DMS 273 (cell line): ENCODE results near the gene GPR137.
"Not testable (repeated sequence)": the region's sequence is repeated elsewhere in the genome, so short reads cannot be mapped to it uniquely, and the experiment has no call there.

ENCODE experiments used
- DNase-seq: peaks from one replicate; lab custom pipeline; 2025; ENCODE audit not compliant: unreplicated experiment; lab: John Stamatoyannopoulos, UW

Gene GPR137

DNA sequence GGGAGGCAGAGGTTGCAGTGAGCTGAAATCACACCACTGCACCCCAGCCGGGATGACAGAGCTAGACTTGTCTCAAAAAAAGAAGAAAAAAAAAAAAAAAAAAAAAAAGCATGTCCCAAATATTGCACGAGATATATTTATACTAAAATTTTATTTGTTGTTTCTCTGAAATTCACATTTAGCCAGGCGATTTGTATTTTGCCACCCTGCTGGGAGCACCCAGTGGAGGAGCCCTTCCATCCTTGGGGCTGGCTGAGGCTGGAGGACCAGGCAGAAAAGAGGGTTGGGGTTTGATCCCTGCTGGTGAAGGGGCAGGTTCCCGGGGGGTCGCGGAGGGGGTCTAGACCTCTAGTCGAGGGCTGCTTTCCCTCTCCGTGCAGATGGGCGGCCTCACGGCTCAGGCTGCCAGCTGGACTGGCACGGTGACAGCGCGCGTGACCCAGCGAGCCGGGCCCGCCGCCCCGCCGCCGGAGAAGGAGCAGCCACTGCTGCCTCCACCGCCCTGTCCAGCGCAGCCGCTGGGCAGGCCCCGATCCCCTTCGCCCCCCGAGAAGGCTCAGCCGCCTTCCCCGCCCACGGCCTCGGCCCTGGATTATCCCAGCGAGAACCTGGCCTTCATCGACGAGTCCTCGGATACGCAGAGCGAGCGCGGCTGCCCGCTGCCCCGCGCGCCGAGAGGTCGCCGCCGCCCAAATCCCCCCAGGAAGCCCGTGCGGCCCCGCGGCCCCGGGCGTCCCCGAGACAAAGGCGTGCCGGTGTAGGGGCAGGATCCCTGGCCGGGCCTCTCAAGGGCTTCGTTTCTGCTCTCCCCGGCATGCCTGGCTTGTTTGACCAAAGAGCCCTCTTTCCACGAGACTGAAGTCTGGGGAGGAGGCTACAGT, 13.6 kb downstream of the GPR137 start:
- DNase-seq = peak; percentile 69

DNA sequence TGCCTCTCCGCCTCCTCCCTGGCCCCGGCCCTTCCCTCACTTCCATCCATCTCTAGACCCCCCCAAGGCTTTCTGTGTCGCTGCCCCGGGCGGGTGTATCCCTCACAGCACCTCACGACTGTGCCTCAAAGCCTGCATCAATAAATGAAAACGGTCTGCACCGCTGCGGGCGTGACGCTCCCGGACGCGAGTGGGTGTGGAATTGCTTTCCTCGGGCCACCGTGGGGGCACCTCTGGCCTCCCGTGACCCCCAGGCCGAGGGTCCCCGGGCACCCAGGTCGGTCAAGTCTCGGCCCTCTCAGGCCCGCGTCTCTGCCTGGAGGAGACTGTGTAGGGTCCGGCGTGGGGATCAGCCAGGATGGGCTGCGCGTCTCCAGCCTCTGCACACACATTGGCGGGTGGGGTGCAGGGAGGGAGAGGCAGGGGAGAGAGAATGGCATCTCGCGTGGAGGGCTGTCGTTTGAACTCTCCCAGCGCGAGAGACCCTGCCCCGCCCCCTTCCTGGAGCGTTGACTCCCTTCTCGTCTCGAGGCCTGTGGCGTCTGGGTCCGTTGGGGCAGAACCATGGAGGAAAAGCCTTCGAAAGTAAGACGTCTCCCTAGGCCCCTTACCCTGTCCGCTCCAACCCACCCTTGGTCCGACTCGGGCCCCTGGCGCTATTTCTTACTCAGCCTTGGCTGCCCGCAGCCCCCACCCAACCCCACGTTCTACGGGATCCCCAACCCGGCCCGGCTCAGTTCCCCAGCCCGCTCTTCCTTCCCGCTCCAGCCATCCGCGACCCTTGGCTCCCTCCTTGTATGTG, 14.4 kb downstream of the GPR137 start, which contains the start of gene CATSPERZ:
TSS of gene CATSPERZ (plus strand) at position 512 of the 802 bp plus-strand sequence. CDS start at position 565, 53 bp downstream.
- no peak for DNase-seq

DNA sequence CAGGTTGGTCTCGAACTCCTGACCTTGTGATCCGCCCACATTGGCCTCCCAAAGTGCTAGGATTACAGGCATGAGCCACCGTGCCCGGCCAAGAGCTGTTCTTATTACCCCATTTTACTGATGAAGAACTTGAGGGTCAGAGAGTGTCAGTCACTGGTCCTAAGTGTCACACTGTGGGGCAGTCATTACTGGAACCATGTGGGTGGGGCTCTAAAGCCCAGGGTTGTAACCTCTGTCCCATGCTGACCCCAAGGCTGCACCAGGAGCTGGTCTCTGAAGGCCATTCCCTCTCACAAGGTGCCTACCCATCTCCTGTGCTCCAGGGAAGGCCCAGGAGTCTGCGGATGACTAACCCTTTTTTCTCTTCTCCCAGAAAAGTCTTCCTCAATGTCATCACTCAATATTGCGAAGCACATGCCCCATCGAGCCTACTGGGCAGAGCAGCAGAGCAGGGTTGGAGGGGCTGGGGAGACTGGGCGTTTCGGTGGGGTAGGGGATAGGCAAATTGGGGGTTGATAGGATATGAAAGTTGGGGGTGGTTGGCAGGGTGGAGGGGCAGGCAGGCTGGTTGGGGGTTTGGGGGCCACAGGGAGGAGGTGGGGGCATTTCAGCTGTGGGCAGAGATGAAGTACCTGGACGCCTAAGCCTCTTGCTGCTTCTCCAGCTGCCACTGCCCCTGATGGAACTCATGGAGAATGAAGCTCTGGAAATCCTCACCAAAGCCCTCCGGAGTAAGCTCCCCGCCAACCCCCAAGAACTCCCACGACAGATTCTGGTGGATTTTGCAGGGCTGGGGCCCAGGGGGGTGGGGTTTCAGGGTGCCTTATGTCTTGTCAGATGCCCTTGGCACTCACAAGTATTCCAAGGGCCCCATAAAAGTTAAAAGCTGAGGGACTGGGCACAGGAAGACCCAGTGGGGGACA, 17.7 kb downstream of the GPR137 start:
- DNase-seq = no peak

DNA sequence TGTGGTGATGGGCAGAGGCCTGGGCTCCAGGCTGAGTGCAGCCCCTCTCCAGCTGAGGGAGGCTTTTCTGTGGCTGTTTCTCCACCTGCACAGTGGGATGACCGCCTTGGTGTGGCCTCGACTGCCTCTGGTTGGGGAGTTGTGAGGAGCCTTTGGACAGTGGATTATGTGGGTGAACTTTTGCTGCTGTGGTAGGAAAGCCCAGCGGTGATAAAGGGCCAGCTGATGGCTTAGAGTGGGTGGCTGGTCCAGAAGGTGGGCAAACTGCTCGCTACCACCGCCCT, 18.3 kb downstream of the GPR137 start:
- DNase-seq = no peak

DNA sequence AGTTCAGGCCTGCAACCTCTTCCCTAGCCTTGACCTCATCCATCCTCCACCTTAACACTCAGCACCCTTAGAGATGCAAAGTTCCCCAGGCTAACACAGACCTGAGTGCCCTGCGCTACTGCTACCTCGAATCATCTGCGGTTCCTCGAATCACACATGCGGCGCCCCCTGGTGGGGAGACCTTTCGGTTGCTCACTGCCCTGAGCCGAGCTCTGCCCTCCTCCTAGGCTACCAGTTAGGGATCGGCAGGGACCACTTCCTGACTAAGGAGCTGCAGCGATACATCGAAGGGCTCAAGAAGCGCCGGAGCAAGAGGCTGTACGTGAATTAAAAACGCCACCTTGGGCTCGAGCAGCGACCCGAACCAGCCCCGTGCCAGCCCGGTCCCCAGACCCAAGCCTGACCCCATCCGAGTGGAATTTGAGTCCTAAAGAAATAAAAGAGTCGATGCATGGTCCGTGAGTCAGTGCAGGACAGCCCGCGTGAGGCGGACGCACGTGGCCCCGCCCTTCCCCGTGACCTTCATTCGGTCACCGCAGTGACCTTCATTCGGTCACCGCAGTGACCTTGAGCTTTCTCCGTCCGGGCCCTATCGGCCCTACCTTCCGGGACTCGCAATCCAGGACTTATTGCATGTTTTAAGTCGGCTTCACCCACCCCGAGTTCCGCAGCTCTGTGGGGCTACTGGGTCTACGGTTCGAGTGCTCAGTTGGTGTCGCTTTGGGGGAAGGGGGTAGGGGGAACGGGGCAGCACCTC, 18.8 kb downstream of the GPR137 start:
- peak; percentile 94 for DNase-seq

DNA sequence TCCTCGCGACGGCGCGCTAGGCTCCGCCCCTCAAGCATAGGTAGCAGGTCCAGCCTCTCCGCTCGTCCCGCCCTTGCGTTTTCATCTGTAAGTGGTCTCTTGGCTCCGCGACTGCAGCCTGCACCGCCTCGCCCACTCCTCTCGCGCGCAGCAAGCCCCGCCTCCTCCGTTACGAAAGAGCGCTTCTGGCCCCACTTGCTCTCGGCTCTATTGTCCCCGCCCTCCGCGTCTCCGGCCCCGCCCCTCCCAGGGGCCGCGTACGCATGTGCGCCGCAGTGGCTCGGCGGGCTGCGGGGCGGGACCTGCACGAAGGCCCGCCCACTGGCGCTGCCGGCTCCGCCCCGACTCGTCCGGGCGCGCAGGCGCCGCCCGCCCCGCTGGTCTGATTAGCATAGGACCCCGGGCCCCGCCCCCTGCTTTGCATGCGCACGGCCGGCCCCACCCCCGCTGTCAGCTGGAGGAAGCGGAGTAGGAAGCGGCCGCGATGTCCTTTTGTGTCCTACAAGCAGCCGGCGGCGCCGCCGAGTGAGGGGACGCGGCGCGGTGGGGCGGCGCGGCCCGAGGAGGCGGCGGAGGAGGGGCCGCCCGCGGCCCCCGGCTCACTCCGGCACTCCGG, 19.5 kb downstream of the GPR137 start, which contains the start of gene ESRRA:
TSS of gene ESRRA (plus strand) at position 450 of the 616 bp plus-strand sequence. CDS start 1,656 bp downstream, outside the sequence.
- DNase-seq = peak; percentile 100

DNA sequence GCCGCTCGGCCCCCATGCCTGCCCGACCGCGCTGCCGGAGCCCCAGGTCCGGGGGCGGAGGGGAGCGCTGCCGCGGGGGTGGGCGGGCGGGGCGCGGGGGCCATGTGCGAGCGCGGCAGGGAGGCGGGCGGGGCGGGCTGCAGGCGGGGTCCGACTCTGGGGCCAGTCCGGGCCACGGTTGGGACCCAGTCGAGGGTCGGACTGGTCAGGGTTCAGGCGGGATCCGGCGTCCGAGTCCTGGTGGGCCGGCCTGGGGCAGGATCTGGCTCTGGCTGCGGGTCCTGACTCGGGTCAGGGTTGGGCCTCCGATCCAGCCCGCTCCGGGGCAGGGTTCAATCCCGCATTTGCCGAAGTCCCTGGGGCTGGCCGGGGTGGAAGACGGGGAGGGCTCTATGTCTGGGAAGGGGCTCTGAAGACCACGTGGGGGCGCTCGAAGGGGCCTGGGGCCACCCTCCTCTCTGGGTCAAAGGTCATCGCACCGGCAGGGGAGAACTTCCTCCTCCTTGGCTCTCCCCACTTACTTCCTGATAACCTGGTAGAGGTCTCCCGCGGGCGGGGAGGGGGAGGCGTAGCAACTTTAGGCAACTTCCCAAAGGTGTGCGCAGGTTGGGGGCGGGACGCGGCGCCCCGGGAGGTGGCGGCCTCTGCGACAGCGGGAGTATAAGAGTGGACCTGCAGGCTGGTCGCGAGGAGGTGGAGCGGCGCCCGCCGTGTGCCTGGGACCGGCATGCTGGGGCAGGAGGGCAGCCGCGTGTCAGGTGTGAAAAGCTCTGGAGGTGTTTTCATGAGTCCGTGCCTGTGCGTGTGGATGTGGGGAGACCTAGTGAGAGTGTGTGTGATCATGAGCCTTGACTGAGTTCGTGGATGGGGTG, 20.3 kb downstream of the GPR137 start:
- peak; percentile 64 for DNase-seq

DNA sequence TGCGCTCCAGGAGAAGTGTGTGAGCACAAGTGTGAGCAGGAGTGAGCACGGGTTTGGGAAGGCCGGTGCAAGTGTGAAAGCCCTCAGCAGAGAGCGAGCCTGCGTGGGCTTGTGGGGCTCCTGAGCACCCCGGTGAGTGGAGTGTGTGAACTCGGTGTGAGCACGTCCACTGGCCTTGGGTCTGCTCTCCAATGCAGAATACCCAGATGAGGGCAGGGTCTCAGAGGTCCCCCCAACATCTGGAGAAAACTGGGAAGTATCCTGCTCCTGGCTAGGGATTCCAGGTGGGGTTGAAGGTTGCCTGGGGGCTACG, 20.9 kb downstream of the GPR137 start:
- DNase-seq = no peak

DNA sequence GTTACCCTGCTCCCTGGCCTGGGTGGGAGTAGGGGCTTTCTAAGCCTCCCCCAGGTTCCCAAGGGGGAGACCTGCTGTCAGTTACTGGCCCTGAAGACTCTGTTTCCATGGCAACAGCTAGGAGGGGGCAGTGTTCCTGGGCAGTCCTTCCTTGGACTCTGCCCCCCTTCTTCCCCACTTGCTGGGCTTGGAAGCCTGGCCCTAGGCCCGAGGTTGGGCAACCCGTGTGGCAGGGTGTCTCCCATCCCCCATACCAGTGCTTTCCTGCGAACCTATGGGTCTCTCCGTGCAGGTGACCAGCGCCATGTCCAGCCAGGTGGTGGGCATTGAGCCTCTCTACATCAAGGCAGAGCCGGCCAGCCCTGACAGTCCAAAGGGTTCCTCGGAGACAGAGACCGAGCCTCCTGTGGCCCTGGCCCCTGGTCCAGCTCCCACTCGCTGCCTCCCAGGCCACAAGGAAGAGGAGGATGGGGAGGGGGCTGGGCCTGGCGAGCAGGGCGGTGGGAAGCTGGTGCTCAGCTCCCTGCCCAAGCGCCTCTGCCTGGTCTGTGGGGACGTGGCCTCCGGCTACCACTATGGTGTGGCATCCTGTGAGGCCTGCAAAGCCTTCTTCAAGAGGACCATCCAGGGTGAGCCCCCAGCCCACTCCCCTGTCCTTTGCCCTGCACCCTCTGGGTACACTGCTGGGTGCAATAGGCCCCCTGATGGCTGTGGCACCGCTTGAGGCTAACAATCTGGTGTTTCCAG, 21.4 kb downstream of the GPR137 start:
- DNase-seq = peak; percentile 31

DNA sequence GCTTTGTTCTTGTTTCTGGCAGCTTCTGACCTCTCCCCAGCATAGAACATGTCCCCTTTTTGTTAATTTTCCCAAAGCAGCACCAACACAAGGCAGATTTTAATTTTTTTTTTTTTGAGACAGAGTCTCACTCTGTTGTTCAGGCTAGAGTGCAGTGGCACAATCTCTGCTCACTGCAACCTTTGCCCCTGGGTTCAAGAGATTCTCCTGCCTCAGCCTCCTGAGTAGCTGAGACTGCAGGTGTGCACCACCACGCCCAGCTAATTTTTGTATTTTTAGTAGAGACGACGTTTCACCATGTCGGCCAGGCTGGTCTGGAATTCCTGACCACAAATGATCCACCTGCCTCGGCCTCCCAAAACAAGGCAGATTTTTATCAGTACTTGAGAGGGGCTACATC, 22.1 kb downstream of the GPR137 start:
- not testable (repeated sequence) for DNase-seq

DNA sequence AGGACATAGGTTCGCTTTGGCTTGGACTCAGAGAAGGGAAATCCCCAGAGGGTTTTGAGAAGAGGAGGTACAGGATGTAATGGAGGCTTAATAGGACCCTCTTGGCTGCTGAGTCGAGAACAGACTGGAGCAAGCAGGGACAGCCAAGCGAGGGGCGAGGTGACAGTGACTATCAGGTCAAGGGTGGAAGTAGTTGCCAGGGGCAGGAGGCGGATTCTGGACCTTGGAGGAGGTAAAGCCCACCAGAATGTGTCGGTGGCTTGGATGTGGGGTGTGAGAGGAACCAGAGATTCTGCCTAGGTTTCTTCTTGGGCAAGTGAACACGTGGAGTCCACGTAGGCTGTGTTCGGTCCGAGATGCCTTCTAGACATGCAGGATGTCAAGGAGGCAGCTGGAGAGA, 27.3 kb downstream of the GPR137 start:
- DNase-seq = no peak

DNA sequence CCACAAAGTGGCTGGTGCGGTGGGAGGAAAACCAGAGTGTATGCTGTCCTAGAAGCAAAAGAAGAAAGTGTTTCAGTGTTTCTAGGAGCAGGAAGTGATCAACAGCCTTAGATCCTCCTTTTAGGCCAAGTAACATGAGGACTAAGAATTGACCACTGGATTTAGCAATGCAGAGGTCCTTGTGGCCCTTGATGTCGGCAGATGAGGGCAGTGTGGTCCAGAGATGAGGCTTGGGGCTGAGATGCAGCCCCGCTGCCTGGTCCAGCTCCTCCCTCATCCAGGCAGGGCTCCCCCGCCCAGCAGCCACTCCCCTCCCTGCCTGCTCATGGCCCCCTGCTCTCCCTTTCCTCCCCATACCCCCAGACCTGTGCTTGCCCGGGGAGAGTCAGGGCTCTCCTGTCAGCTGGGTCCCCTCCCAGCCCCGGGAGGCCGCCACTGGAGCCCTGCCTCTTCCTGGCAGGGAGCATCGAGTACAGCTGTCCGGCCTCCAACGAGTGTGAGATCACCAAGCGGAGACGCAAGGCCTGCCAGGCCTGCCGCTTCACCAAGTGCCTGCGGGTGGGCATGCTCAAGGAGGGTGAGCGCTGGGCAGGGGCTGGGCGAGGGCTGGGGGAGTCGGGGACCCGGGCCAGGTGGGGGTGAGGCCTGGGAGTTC, 28.0 kb downstream of the GPR137 start:
- DNase-seq = no peak

DNA sequence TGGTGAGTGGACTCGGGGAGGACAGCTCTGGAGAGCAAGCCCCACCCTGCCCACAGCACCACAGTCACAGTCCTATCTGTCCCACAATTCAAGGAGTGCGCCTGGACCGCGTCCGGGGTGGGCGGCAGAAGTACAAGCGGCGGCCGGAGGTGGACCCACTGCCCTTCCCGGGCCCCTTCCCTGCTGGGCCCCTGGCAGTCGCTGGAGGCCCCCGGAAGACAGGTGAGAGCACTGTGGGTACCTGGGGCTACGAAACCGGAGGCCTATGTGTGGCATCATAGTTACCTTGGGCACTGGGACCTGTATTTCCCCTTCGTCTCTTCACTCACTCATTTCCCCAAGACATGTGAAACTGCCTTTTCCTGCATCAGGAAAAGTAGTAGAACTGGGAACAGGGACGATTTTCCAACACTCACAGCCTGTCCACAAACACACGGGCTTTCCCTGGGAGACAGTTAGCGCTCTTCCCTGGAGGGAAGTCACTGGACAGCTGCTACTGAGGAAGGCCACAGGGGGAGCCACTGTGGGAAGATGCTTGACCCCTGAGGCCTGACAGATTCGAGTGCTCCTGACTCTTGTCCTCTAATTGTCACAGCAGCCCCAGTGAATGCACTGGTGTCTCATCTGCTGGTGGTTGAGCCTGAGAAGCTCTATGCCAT, 28.6 kb downstream of the GPR137 start:
- DNase-seq = no peak

DNA sequence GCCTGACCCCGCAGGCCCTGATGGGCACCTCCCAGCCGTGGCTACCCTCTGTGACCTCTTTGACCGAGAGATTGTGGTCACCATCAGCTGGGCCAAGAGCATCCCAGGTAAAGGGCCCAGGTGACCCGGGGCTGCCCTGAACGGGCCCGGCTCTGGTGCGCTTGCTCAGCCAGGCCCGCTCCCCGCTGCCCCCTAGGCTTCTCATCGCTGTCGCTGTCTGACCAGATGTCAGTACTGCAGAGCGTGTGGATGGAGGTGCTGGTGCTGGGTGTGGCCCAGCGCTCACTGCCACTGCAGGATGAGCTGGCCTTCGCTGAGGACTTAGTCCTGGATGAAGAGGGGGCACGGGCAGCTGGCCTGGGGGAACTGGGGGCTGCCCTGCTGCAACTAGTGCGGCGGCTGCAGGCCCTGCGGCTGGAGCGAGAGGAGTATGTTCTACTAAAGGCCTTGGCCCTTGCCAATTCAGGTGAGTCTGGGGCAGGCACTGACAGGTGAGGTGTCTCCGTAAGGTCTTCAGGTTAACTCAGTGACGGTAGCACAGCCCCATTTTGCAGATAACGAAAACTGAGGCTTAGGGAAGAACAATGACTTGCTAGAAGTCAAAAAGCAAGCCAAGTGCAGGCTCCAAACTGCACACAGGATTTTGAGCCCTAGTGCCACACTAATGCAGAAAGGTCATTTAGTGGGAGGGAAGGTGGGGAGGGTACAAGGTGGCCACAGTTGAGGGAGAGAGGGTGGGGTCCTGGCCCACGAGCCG, 29.3 kb downstream of the GPR137 start:
- DNase-seq = no peak

DNA sequence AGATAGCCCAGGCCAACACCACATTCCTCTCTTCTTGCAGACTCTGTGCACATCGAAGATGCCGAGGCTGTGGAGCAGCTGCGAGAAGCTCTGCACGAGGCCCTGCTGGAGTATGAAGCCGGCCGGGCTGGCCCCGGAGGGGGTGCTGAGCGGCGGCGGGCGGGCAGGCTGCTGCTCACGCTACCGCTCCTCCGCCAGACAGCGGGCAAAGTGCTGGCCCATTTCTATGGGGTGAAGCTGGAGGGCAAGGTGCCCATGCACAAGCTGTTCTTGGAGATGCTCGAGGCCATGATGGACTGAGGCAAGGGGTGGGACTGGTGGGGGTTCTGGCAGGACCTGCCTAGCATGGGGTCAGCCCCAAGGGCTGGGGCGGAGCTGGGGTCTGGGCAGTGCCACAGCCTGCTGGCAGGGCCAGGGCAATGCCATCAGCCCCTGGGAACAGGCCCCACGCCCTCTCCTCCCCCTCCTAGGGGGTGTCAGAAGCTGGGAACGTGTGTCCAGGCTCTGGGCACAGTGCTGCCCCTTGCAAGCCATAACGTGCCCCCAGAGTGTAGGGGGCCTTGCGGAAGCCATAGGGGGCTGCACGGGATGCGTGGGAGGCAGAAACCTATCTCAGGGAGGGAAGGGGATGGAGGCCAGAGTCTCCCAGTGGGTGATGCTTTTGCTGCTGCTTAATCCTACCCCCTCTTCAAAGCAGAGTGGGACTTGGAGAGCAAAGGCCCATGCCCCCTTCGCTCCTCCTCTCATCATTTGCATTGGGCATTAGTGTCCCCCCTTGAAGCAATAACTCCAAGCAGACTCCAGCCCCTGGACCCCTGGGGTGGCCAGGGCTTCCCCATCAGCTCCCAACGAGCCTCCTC, 30.2 kb downstream of the GPR137 start:
- DNase-seq = not testable (repeated sequence)
